PC-3 (cell line): Measurements from ENCODE around the gene CEBPZOS. TPM values are rescaled to one million over a fixed set of nuclear protein-coding genes. Genes with fewer than 3 reads are reported as not detected.

Experiments used
- ATAC-seq: fragments of 200-7000 bp; cut with Tn5 transposase; 2 replicates; pipeline ENCODE4 v1.9.1; 2020; ENCODE audit warnings: mild to moderate bottlenecking, moderate library complexity
- BruUV-seq: library from RNA; stranded (reverse); fragments of 400-500 nt; replicated peaks from 2 replicates; lab custom pipeline; 2021; lab: Mats Ljungman, UMichigan
- CTCF ChIA-PET: fragments of 300-600 bp; sonication (Branson Sonifier 250); formaldehyde crosslinking; loops from one replicate; lab custom pipeline; 2022; ENCODE audit warnings: antibody characterized with exemption; lab: Charles Lee
- POLR2A ChIA-PET: fragments of 300-600 bp; sonication (Branson Sonifier 250); formaldehyde crosslinking; loops from one replicate; lab custom pipeline; 2022; ENCODE audit warnings: antibody characterized with exemption; ENCODE audit not compliant: unreplicated experiment; lab: Charles Lee
- DNase-seq: peaks from one replicate; pipeline ENCODE4 v3.0.0-alpha.2; 2015
- H2AFZ ChIP-seq: fragments of 300-600 bp; sonication (generic); 2 replicates; pipeline ENCODE4 v1.6.0; 2016; ENCODE audit warnings: antibody characterized with exemption, low read length
- H3F3A ChIP-seq: fragments of 300-600 bp; sonication (generic); one replicate; pipeline ENCODE4 v1.6.0; 2017; ENCODE audit warnings: antibody characterized with exemption, low read length, control low read depth, mild to moderate bottlenecking; ENCODE audit not compliant: unreplicated experiment
- H3K27ac ChIP-seq: fragments of 300-600 bp; sonication (generic); 2 replicates; pipeline ENCODE4 v1.5.1; 2016; ENCODE audit warnings: mild to moderate bottlenecking, low read length
- H3K27me3 ChIP-seq: fragments of 300-600 bp; sonication (generic); 2 replicates; pipeline ENCODE4 v1.6.1; 2016; ENCODE audit warnings: low read length, mixed read lengths
- H3K36me3 ChIP-seq: fragments of 300-600 bp; sonication (generic); 2 replicates; pipeline ENCODE4 v1.6.1; 2016; ENCODE audit warnings: low read depth, mixed run types, low read length, mixed read lengths
- H3K4me1 ChIP-seq: fragments of 300-600 bp; sonication (generic); 2 replicates; pipeline ENCODE4 v1.5.1; 2016; ENCODE audit warnings: low read length; ENCODE audit not compliant: insufficient read depth
- H3K4me2 ChIP-seq: fragments of 300-600 bp; sonication (generic); 2 replicates; pipeline ENCODE4 v1.6.0; 2016; ENCODE audit warnings: low read length
- H3K4me3 ChIP-seq: fragments of 300-600 bp; sonication (generic); 2 replicates; pipeline ENCODE4 v1.5.1; 2016; ENCODE audit warnings: mild to moderate bottlenecking, low read length, mixed read lengths
- H3K79me2 ChIP-seq: fragments of 300-600 bp; sonication (generic); 2 replicates; pipeline ENCODE4 v1.6.1; 2017; ENCODE audit warnings: low read length, mixed read lengths
- H3K9ac ChIP-seq: fragments of 300-600 bp; sonication (generic); 2 replicates; pipeline ENCODE4 v1.6.0; 2016; ENCODE audit warnings: mild to moderate bottlenecking, low read length
- H3K9me2 ChIP-seq: fragments of 300-600 bp; sonication (generic); replicated peaks from 2 replicates; pipeline ENCODE4 v1.6.1; 2016; ENCODE audit warnings: mixed run types, low read length, mixed read lengths
- H3K9me3 ChIP-seq: fragments of 300-600 bp; sonication (generic); 2 replicates; pipeline ENCODE4 v1.6.1; 2016; ENCODE audit warnings: low read length, mixed read lengths
- H4K20me1 ChIP-seq: fragments of 300-600 bp; sonication (generic); 2 replicates; pipeline ENCODE4 v1.6.1; 2016; ENCODE audit warnings: low read length, mixed read lengths
- CTCF ChIP-seq: fragments of 300-600 bp; sonication (generic); conservative IDR thresholded peaks from 2 replicates; pipeline ENCODE4 v1.5.1; 2017; ENCODE audit warnings: antibody characterized with exemption, low read depth, mild to moderate bottlenecking, low read length
- EZH2 ChIP-seq: fragments of 300-600 bp; sonication (generic); IDR thresholded peaks from one replicate; pipeline ENCODE4 v1.6.1; 2017; ENCODE audit warnings: antibody characterized with exemption, mild to moderate bottlenecking, low read length; ENCODE audit not compliant: unreplicated experiment
- EZH2phosphoT487 ChIP-seq: fragments of 300-600 bp; sonication (generic); IDR thresholded peaks from 2 replicates; pipeline ENCODE4 v1.6.1; 2018; ENCODE audit warnings: mild to moderate bottlenecking, antibody characterized with exemption, low read length, borderline replicate concordance
- intact Hi-C: fragments of 100-400 bp; cut with micrococcal nuclease; formaldehyde crosslinking; loops from 2 replicates; pipeline ENCODE4 v1.9.0; 2023
- total RNA-seq: library from RNA; depleted of rRNA; stranded (reverse); fragments of >200 nt; gene quantifications from 2 replicates; pipeline ENCODE4 v1.2.3, GENCODE V29; 2014

The CEBPZOS gene
- total RNA-seq, 1 experiment from 2014 or later, result 30.8 TPM

GRCh38 chr2:37164757-37165156, 31.5 kb upstream of the CEBPZOS start:
- intact Hi-C loops, result loop anchor here (5.0 kb wide), 3 partner anchors 48 to 728 kb away; no protein-coding TSS in a partner anchor
- Histone ChIP-seq H3K27ac (no peak overlapping the region), H3F3A (no peaks in the 10 kb centered on the region), H3K4me3 (no peak overlapping the region), H3K79me2 (no peaks in the 10 kb centered on the region), H3K9me2 (no peaks in the 10 kb centered on the region), H4K20me1 (no peaks in the 10 kb centered on the region), H3K36me3 (0 out of 2 replicates have a peak, but pooled peaks cover 3% of the 10 kb centered on the region), H3K27me3 (no peaks in the 10 kb centered on the region), H2AFZ (no peak overlapping the region), H3K4me1 (peaks cover 5% of the 10 kb centered on the region), H3K9me3 (peaks cover 5% of the 10 kb centered on the region), H3K4me2 (no peak overlapping the region), H3K9ac (no peak overlapping the region)
- no peak for ATAC-seq
- ChIA-PET CTCF (no interaction called here), POLR2A (no interaction called here)
- no peak for TF ChIP-seq EZH2
- TF ChIP-seq CTCF, result no peak
- TF ChIP-seq EZH2phosphoT487, result no peak
- no TSS peak for BruUV-seq
- no peak for DNase-seq

GRCh38 chr2:37167636-37168180, 28.6 kb upstream of the CEBPZOS start:
- POLR2A ChIA-PET, result no interaction called here
- intact Hi-C loops, result loop anchor here (1.0 to 5.0 kb wide), 4 partner anchors 45 to 725 kb away; no protein-coding TSS in a partner anchor
- CTCF ChIA-PET, result no interaction called here
- Histone ChIP-seq H3K4me1 (peaks cover 5% of the 10 kb centered on the region), H3K79me2 (no peaks in the 10 kb centered on the region), H3K9ac (no peak overlapping the region), H3K27ac (no peak overlapping the region), H2AFZ (peak overlapping the region; percentile 82), H4K20me1 (no peaks in the 10 kb centered on the region), H3F3A (no peaks in the 10 kb centered on the region), H3K9me3 (peaks cover 5% of the 10 kb centered on the region), H3K27me3 (no peaks in the 10 kb centered on the region), H3K36me3 (0 out of 2 replicates have a peak, but pooled peaks cover 3% of the 10 kb centered on the region), H3K4me2 (peak overlapping the region; percentile 20; the same call in 1 of the 2 replicates), H3K4me3 (no peak overlapping the region), H3K9me2 (no peaks in the 10 kb centered on the region)
- no TSS peak for BruUV-seq
- DNase-seq (peak; percentile 30), ATAC-seq (peak; percentile 60)
- TF ChIP-seq EZH2 (no peak), EZH2phosphoT487 (no peak), CTCF (no peak)
